Effector CD4-positive, alpha-beta T cell (primary cell): Measurements from ENCODE around the gene TRIOBP.
"Not testable (repeated sequence)": the region's sequence is repeated elsewhere in the genome, so short reads cannot be mapped to it uniquely, and the experiment has no call there.

Source experiments
- DNase-seq: peaks from one replicate; pipeline ENCODE4 v3.0.0-alpha.2; 2020

Gene TRIOBP

DNA sequence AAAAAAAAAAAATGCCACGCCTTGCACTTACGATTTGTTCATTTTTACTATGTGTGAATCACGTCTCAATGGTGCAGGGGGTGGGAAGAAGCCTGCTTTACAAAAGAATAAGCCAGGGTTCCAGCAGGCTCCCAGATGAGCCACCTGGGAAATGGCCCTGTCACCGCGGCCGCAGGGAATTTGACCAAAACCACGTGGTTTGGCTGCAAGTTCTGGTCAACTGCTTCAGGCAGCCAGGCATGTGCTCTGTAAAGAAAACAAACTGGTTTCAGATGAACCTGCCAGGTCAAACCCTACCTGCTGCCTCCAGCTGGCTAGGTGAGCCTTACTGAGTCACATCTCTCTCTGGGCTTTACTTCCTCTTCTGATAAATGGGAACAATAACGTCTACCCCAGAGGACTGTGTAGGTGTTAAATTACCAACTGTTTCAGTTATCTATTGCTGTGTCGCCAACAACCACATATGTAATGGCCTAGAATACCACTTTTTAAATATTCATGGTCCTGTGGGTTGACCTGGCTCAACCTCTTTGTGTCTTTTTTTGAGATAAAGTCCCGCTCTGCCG lies 80.4 kb downstream of the TRIOBP start:
- DNase-seq = no peak

DNA sequence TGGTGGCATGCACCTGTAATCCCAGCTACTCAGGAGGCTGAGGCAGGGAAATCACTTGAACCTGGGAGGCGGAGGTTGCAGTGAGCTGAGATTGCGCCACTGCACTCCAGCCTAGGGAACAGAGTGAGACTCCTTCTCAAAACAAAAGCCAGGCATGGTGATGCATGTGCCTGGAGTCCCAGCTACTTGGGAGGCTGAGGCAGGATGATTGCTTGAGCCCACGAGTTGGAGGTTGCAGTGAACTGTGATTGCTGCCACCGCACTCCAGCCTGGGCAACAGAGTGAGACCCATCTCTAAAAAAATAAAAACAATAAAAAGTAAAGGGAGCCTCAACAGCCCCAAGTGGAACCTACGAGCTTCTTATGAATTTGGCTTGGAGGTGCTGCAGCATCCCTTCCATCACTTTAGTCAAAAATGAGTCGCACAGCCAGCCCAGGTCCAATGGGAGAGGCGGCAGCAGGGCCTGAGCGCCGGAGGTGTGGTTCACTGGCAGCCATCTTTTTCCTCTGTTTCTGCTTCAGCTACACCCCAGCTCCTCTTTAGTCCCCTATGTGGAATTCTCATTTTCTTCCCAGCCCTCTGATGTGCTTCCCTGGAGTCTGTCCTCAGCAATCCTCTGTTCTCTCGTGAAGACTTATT lies 81.6 kb downstream of the TRIOBP start:
- DNase-seq = no peak

DNA sequence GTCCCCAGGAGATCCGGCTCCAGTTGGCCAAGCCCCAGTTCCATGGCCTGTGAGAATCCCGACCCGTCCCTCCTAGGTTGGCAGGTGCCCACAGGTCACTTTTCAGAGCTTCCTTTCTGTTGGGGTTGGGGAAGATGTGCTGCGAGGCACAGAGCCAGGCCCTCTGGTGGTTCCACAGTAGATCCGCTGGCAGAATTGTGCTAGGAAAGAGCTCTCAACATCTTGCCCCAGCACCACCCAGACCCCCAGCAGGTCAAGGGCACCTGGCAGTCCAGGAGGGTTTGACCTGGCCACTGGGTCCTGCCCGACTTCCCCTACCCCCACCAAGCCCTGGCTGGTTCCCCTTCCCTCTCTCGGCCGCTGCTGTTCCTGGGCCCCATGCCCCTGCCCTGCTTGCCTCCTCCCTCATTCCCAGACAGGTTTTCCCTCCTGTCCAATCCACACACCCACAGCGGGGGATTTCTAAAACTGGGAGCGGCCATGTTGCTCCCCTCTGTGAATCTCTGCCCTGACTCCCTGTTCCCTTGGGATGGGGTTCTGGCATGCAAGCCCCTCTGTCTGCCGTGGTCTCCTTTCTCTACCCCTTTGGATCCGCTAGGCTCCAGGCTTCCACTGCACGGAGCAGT lies 84.7 kb downstream of the TRIOBP start:
- DNase-seq = no peak

DNA sequence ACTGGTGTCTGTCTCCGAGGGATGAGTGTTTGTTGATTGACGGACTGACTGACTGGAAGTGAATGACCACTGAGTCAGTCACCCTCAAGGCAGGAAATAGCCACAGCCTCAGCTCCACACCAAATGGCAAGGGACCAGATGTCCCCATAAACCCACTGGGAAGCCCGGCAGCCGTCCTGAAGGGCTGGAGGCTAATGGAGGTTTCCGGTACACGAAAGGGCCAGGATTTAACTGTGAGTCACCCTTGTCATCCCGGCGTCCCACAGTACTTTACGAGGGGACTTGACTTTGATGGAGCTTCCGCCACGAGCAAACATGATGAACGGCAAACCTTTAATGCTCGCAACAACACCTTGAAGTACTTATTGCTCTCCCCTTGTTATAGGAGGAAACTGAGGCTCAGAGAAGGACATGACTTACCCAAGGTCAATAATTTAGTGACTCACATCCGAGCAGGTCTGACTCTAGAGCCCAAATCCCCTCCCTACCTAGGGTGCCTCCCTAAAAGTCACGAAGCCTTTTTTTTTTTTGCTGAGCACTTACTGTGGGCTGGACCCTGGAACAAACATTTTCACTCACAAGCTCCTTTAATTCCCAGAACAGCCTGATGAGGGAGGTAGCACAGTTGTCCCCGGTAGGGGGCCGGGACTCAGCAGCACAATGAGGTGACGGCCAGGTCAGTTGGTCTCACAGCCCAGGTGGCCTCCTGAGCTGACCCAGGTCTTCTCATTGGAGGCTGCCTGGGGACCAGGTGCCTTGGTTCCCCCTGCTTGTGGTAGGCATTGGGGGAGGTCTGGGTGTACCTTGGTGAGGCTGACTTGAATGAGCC lies 85.7 kb downstream of the TRIOBP start:
- no peak for DNase-seq

DNA sequence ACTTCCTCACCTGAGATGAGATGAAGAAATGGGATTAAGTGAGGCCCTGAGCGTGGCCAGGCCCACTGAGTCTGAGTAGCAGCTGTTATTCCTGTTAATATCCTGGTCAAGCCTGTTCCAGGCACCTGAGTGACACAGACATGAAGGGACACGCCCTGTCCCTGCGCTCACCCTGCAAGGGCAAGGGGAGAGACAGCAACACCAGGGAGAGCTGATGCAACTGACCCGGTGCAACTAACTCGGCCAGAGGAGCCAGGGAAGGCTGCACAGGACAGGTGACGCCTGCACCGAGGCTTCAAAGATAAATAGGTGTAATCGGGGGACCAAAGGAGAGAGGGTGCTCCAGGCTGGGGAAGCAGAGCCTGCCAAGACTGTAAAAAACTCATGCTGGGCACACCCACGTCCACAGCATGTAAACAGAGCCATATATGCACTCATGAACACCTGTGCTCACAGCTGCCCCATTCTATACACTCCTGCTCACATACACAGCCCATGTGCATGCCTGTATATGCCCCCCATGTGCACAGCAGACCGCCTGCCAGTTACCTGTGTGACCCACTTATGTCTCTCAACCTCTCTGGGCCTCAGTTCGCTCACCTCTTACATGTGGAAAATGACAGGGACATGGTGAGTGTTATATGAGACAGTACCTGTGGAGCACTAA lies 88.1 kb downstream of the TRIOBP start:
- DNase-seq = no peak

DNA sequence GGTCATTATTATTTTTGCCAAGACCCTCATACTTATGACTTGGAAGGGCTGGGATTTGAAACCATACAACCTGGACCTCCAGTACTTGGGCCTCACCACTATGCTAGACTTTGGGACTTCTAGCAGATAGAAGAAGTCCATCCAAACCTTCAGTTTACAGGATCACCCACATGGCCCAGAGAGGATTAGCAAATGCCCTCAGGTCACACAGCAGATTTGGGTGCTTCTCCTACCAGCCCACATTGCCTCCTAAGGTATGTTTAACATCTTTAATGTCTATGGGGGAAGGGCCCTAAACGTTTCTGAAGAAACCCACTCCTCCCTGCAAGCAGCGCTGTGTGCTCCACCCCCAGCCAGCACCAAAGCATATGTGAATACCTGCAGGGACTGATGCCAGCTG lies 93.4 kb downstream of the TRIOBP start:
- DNase-seq = no peak

DNA sequence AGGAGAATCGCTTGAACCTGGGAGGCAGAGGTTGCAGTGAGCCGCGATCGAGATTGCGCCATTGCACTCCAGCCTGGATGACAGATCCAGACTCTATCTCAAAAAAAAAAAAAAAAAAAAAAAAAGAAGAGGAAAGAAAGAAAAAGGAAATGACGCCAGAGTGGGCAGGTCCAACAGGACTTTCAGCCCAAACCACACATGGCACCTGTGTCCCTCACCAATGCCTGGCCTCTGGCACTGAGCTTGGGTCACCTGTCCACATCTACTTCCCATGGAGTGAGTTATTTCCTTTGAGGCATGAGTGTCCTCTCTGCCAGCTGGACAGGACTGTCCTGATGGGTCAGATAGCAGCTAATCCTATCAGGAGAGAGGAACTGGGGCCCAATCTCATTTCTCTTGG lies 95.6 kb downstream of the TRIOBP start:
- DNase-seq = no peak

DNA sequence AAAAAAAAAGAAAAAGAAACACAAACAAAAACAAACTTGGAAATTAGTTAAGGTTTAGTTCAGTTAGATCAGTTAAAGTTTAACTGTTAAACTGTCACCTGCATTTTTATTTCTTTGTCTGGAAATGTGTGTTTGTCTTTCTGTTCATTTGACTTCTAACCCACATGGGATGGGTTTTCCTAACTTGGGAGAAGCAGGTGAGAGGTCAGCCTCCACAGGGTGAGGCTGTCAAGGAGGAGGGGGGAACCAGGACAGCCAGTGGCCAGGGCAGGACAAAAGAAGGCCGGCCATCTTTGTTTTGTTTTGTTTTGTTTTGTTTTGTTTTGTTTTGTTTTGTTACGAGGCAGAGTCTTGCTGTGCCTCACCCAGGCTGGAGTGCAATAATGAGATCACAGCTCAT lies 97.5 kb downstream of the TRIOBP start:
- DNase-seq = no peak

DNA sequence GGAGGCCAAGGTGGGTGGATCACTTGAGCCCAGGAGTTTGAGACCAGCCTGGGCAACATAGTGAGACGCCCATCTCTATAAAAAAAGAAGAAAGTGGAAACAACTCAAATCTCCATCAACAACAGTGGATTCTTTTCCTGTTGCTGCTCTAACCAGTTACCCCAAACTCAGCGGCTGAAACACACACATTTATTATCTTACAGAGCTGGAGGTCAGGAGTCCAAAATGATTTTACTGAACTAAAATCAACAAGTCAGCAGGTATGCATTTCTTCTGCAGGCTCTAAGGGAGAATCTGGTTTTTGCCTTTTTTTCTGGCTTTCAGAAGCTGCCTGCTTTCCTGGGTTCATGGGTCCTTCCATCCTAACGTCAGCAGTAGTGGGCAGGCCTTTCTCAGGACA lies 99.2 kb downstream of the TRIOBP start:
- no peak for DNase-seq

DNA sequence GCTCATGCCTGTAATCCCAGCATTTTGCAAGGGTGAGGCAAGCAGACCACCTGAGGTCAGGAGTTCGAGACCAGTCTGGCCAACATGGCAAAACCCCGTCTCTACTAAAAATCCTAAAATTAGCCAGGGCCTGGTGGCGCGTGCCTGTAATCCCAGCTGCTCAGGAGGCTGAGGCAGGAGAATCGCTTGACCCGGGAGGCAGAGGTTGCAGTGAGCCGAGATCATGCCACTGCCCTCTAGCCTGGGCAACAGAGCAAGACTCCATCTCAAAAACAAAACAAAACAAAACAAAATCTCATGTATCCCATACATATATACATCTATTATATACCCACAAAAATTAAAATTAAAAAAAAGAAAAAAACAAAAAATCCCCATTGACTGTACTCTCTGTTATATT lies 100.4 kb downstream of the TRIOBP start:
- DNase-seq = not testable (repeated sequence)

DNA sequence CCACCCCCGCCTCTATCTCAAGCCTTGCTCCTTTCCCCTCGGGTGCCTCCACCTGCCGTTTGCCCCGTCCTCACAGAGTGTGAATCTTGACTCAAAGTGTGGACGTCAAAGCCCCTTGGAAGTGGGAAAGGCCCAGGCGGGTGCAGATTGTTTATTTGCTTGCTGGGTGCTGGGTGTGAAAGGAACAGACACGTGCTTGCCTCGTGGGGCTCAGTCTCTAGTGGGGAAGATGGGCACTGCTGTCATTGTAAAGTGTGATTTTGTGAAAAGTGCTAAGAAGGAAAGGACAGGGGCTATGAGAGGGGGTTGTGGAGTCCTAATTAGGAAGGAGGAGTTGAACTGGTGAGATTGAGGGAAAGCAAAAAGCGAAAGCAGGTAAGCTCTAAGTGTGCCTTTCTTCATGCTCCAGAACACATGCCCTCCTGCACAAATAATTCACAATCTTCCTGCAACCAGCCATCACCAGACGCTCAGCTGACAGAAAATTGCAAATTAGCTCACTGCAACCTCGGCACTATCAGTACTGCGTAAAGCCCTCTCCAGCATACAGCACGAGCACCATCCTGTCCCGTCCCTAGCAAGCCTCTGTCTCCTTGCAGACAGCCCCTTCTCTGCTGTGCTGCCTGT lies 101.1 kb downstream of the TRIOBP start:
- no peak for DNase-seq

DNA sequence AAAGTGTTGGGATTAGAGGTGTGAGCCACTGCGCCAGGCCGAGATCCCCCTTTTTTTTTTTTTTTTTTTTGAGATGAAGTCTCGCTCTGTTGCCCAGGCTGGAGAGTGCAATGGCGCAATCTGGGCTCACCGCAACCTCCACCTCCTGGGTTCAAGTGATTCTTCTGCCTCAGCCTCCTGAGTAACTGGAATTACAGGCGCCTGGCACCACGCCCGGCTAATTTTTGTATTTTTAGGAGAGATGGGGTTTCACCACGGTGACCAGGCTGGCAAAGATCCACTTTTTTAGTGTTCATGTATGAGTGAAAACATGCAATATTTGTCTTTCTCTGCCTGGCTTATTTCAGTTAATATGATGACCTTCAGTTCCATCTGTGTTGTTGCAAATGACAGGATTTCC lies 103.1 kb downstream of the TRIOBP start:
- not testable (repeated sequence) for DNase-seq

DNA sequence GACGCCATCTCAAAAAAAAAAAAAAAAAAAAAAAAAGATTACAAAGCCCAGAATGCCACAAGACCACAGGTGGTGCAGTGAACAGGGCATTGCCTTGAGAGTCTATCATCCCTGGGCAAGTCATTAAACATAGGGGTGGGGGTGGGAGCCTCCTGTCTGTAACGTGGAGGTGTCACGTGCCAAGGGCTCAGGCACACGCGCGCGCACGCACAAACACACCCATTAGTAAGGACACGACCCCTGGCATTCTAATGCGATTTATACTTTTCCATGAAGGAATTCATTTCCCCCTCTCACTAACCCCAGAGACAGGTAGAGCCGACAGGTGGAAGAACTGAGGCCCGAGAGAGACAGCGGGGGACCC lies 105.1 kb downstream of the TRIOBP start:
- DNase-seq = no peak

DNA sequence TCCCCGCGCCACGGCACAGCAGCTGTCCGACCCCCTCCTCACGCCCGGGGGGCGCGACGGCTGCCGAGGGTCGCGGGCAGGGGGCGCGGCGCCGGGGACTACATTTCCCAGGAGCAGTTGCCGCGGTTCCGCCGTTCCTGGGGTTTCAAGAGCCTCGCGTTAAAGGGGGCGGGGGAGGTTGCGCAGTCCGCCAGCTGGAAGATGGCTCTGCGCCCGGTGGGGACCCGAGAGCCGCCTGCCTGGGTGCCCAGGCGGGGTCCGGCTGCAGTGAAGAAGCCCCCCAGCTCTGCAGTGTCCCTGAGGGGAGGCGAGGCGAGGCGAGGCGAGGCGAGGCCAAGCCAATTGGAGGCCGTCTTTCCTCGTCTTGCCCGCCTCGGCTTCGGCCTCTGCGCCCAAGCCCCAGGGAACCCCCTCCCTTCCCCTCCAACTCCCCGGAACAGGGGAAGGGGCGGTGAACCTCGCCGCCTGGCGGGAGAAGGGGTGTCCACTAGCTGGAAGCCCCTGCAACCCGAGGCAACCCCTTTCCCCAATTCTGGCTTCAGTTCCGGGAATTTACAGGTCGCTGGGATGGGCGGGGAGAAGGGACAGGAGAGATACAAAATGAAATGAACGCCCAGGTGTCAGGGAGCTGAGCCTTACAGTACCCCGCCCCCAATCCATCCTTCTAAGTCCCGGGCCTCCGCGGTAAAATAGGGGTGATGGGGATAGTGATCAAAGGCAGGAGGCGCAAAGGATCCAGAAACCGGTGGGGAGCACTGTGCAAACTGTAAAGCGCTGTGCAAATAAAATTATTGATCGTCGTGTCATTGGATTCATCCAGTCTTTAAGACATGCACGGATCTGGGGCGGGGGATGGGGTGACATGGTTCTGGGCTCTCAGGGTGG lies 105.7 kb downstream of the TRIOBP start:
- DNase-seq = no peak

DNA sequence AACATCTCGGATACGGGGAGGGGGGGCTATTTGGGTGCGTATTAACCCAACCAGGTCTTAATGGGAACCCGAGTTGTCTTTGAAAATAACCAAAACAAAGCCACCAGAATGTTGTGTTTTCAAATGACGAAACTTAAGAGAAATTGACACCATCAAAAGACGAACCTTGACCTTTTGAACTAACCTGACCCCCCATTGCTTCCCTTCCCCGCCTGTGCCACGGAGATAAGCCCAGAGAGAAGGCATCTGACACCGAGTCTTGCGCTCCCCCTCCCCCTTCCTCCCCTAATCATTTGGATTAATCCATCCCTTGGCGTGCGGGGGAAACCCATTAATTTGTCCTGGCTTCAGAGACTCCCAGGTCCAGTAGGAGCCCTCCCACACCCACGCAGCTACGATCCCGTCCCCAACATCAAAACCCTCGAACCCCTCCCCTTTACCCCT lies 106.4 kb downstream of the TRIOBP start:
- DNase-seq = no peak

DNA sequence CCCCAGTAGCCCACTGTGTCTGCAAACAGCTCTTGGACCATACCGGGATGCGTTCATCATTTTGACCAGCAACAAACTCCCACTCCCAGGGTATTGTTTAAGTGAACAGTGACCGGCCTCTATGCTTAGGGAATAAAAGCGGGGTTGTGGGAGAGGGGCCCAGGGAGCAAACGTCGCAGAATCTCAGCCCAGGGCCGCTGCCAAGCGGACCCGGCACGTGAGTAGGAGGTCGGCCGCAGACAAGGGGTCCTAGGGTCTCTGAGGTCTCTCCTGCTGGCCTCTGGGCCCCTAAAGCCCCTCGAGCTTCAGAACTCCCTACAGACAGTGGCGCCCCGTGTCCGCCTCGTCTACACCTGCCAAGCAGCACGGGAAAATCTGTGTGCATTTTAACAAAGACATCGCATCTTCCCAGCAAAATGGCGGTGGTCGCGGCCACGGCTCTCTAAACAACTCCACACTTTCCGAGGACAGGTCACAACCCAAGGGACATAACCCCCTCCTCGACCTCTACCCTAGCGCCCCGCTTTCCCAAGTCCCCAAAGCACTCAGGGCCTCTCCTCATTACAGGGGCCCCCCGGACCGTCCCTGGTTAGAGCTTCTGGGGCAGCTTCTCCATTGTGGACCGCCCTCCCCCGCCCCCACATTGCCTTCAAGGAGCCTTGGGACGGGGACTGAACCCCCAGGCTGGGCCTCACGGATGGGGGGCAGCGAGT lies 106.9 kb downstream of the TRIOBP start:
- no peak for DNase-seq

DNA sequence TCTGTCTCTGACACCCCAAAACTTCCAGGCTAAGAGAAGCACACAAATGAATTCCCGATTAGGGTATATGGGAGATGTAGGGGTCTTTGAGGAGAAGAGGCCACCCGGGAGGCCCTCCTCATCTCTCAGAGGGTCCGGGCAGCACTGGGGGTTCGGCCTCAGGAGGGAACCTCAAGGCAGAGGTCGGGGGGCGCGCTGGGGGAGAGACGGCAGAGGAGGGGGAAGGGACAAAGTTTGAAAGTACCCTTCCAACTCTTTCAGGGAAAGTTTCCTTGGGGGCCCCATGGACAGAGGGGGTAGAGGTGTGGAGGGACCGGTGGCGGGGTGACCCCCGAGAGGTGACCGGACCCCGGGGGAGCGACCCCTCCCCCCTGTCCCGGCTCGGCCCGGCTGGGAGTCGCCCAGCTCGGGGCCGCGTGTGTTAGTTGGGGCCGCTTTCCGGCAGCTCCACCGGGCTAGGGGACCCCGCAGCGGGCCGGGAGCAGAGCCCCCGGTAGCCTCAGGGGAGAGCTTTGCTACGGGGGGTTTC lies 107.6 kb downstream of the TRIOBP start:
- no peak for DNase-seq

DNA sequence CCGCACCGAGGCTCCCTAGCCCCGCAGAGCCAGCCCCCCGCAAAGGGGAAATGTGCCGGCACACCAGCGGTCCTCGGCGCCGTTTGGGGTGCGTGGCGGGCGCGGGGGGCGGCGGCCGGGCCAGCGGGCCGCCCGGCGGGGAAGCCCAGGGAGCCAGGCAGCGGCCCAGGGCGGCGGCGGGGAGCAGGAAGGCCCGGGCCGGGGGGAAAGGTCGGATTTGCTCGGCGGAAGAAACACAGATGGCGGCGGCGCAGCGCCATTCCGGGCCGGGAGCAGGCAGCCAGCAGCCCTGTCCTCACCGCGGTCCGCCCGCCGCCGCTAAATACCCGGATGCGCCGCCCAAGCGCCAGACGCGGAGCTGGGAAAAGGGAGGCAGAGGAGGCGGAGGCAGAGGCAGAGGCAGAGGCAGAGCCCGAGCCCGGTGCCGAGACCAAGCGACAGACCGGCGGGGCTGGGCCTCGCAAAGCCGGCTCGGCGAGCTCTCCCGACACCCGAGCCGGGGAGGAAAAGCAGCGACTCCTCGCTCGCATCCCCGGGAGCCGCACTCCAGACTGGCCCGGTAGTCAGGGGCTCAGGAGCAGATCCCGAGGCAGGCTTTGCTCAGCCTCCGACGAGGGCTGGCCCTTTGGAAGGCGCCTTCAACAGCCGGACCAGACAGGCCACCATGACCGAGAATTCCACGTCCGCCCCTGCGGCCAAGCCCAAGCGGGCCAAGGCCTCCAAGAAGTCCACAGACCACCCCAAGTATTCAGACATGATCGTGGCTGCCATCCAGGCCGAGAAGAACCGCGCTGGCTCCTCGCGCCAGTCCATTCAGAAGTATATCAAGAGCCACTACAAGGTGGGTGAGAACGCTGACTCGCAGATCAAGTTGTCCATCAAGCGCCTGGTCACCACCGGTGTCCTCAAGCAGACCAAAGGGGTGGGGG lies 108.3 kb downstream of the TRIOBP start:
- DNase-seq = peak; percentile 32

DNA sequence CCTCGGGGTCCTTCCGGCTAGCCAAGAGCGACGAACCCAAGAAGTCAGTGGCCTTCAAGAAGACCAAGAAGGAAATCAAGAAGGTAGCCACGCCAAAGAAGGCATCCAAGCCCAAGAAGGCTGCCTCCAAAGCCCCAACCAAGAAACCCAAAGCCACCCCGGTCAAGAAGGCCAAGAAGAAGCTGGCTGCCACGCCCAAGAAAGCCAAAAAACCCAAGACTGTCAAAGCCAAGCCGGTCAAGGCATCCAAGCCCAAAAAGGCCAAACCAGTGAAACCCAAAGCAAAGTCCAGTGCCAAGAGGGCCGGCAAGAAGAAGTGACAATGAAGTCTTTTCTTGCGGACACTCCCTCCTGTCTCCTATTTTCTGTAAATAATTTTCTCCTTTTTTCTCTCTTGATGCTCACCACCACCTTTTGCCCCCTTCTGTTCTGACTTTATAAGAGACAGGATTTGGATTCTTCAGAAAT lies 109.0 kb downstream of the TRIOBP start:
- DNase-seq = no peak
